NCI-H146 treated with DMSO at 0.1 percent for 48 hours (cell line): Measurements from ENCODE around the gene STEAP1.
A peak's percentile ranks its signal among the peaks of the same experiment; 100 is the strongest.

Source experiments
- DNase-seq: peaks from one replicate; lab custom pipeline; 2025; ENCODE audit not compliant: unreplicated experiment; lab: John Stamatoyannopoulos, UW

STEAP1 gene

DNA sequence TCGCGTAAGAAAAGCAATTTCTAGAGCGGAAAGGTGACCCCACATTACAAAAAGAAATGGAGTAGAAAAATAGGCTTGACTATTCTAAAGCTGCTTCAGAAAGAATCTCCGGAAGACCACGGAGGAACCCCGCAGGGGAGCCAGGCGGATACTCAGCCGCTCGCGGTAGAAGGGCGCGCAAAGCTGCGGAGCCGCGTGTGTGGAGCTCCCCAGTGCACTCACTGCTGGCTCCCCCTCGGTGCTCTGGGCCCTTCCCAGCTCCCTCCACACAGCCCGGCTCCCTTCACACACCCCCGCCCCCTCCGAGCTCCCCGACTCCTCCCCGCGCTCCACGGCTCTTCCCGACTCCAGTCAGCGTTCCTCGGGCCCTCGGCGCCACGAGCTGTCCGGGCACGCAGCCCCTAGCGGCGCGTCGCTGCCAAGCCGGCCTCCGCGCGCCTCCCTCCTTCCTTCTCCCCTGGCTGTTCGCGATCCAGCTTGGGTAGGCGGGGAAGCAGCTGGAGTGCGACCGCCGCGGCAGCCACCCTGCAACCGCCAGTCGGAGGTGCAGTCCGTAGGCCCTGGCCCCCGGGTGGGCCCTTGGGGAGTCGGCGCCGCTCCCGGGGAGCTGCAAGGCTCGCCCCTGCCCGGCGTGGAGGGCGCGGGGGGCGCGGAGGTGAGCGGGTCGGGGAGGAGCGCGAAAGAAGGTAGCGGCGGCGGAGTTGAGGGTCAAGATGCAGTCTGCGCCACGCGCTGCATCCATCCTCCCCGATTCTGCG is 57.3 kb downstream of the STEAP1 start, which contains the start of gene STEAP2:
STEAP2 (plus strand) TSS at position 350 of the 758 bp plus-strand sequence. CDS start 13,343 bp downstream, outside the sequence.
- DNase-seq: peak; percentile 53

DNA sequence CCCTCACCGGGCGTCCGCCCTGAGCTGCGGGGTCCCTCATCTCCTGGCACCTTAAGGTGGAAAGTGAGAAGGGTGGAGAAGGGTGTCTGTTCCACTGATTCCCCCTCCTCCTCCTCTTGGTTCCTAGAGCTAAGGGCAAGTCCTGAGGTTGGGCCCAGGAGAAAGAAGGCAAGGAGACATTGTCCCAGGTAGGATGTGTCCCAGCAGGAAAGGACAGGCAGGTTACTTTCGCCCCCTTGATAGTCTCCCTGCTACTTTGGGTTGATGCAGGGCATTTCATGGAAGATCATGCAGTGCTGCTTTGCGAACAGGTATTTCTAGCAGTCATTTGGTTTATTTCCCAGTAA is 57.9 kb downstream of the STEAP1 start:
- no peak for DNase-seq

DNA sequence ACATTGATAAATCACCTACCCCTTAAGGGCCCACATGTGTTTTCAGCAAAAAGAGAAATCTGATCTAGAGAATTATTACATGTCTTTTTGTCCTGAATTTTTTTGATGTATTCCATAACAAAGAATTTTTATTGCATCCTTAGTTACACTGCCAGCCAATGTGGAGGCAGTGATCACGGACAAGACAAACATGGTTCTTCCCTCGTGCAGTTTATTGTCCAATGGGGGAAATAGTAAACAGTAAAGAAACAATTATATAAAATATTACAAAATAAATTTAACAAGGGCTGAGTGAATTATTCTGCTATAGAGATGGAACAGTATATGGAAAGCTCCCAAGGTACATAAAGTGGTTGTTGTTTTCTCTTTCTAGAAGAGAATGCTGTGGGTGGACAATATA is 59.3 kb downstream of the STEAP1 start:
- no peak for DNase-seq
